ENCODE measurements around the gene IFFO2. TPM values are rescaled to one million over a fixed set of nuclear protein-coding genes. Genes with fewer than 3 reads are reported as not detected.
A peak's percentile ranks its signal among the peaks of the same experiment; 100 is the strongest.

Gene IFFO2
- total RNA-seq, 1 experiment from 2014 or later: 18.7 TPM

GRCh38 chr1:18883079-18883478, 73.4 kb downstream of the IFFO2 start:
- no peak for TF ChIP-seq CTCF (IDR thresholded peaks at IDR 0.05; ENCODE audit: insufficient read depth in 1 of 2, low read depth in 1 of 2, low read length in 1 of 2, severe bottlenecking in 1 of 2, unreplicated experiment in 1 of 2)
- no peak for DNase-seq
- H3K36me3 Mint-ChIP-seq (ENCODE audit: insufficient read depth, unreplicated experiment): no peaks in the 10 kb centered on the region
- H3K27ac Mint-ChIP-seq (ENCODE audit: unreplicated experiment): no peak overlapping the region
- ChIA-PET CTCF (interaction anchor here (1.4 kb wide), 1 partner anchor 82 kb away, joined by 3 read pairs; no protein-coding TSS in a partner anchor), POLR2A (no interaction called here)
- Histone ChIP-seq H3K9me3 (no peaks in the 10 kb centered on the region), H3K27me3 (replicated peaks; ENCODE audit: control insufficient read depth, insufficient read depth, low read length) (no peaks in the 10 kb centered on the region), H3K4me3 (ENCODE audit: low read depth, low read length) (no peak overlapping the region), H3K36me3 (ENCODE audit: control insufficient read depth, insufficient read depth, low read length) (no peaks in the 10 kb centered on the region), H3K4me1 (no peaks in the 10 kb centered on the region)
- no peak overlapping the region for H3K4me3 Mint-ChIP-seq (ENCODE audit: unreplicated experiment)
- BruUV-seq (replicated peaks): no TSS peak
- H3K27me3 Mint-ChIP-seq (ENCODE audit: insufficient read depth, unreplicated experiment): no peaks in the 10 kb centered on the region
- H3K4me1 Mint-ChIP-seq (ENCODE audit: low read depth, unreplicated experiment): no peaks in the 10 kb centered on the region
- intact Hi-C loops (cut with micrococcal nuclease; ENCODE audit: unreplicated experiment): no loop called here
- H3K9me3 Mint-ChIP-seq (ENCODE audit: unreplicated experiment): no peaks in the 10 kb centered on the region

GRCh38 chr1:18882486-18882885, 74.0 kb downstream of the IFFO2 start:
- no TSS peak for BruUV-seq (replicated peaks)
- Histone ChIP-seq H3K9me3 (no peaks in the 10 kb centered on the region), H3K4me3 (ENCODE audit: low read depth, low read length) (no peak overlapping the region), H3K36me3 (ENCODE audit: control insufficient read depth, insufficient read depth, low read length) (no peaks in the 10 kb centered on the region), H3K27me3 (replicated peaks; ENCODE audit: control insufficient read depth, insufficient read depth, low read length) (no peaks in the 10 kb centered on the region), H3K4me1 (no peaks in the 10 kb centered on the region)
- Mint-ChIP-seq H3K4me1 (ENCODE audit: low read depth, unreplicated experiment) (no peaks in the 10 kb centered on the region), H3K9me3 (ENCODE audit: unreplicated experiment) (no peaks in the 10 kb centered on the region), H3K36me3 (ENCODE audit: insufficient read depth, unreplicated experiment) (no peaks in the 10 kb centered on the region), H3K4me3 (ENCODE audit: unreplicated experiment) (no peak overlapping the region), H3K27ac (ENCODE audit: unreplicated experiment) (no peak overlapping the region), H3K27me3 (ENCODE audit: insufficient read depth, unreplicated experiment) (no peaks in the 10 kb centered on the region)
- DNase-seq: no peak
- intact Hi-C loops (cut with micrococcal nuclease; ENCODE audit: unreplicated experiment): no loop called here
- ChIA-PET CTCF (interaction anchor here (1.4 kb wide), 1 partner anchor 83 kb away, joined by 3 read pairs; no protein-coding TSS in a partner anchor), POLR2A (no interaction called here)
- no peak for TF ChIP-seq CTCF (IDR thresholded peaks at IDR 0.05; ENCODE audit: insufficient read depth in 1 of 2, low read depth in 1 of 2, low read length in 1 of 2, severe bottlenecking in 1 of 2, unreplicated experiment in 1 of 2)

GRCh38 chr1:18881642-18882431, 74.6 kb downstream of the IFFO2 start:
- no peak for DNase-seq
- H3K36me3 Mint-ChIP-seq (ENCODE audit: insufficient read depth, unreplicated experiment): no peaks in the 10 kb centered on the region
- peak overlapping the region; percentile 25 for H3K27ac Mint-ChIP-seq (ENCODE audit: unreplicated experiment)
- BruUV-seq (replicated peaks): no TSS peak
- no peaks in the 10 kb centered on the region for H3K27me3 Mint-ChIP-seq (ENCODE audit: insufficient read depth, unreplicated experiment)
- ChIA-PET POLR2A (no interaction called here), CTCF (no interaction called here)
- Histone ChIP-seq H3K27me3 (replicated peaks; ENCODE audit: control insufficient read depth, insufficient read depth, low read length) (no peaks in the 10 kb centered on the region), H3K9me3 (no peaks in the 10 kb centered on the region), H3K4me3 (ENCODE audit: low read depth, low read length) (no peak overlapping the region), H3K4me1 (no peaks in the 10 kb centered on the region), H3K36me3 (ENCODE audit: control insufficient read depth, insufficient read depth, low read length) (no peaks in the 10 kb centered on the region)
- H3K4me3 Mint-ChIP-seq (ENCODE audit: unreplicated experiment): no peak overlapping the region
- intact Hi-C loops (cut with micrococcal nuclease; ENCODE audit: unreplicated experiment): no loop called here
- H3K9me3 Mint-ChIP-seq (ENCODE audit: unreplicated experiment): no peaks in the 10 kb centered on the region
- no peak for TF ChIP-seq CTCF (IDR thresholded peaks at IDR 0.05; ENCODE audit: insufficient read depth in 1 of 2, low read depth in 1 of 2, low read length in 1 of 2, severe bottlenecking in 1 of 2, unreplicated experiment in 1 of 2)
- no peaks in the 10 kb centered on the region for H3K4me1 Mint-ChIP-seq (ENCODE audit: low read depth, unreplicated experiment)
